HG02938 (cell line): ENCODE data around the gene SRCAP.

ENCODE experiments used
- ATAC-seq: cut with Tn5 transposase; IDR thresholded peaks from one replicate; pipeline ENCODE4 v1.9.1; 2021; ENCODE audit warnings: mild to moderate bottlenecking, moderate library complexity; ENCODE audit not compliant: unreplicated experiment

Gene SRCAP

DNA sequence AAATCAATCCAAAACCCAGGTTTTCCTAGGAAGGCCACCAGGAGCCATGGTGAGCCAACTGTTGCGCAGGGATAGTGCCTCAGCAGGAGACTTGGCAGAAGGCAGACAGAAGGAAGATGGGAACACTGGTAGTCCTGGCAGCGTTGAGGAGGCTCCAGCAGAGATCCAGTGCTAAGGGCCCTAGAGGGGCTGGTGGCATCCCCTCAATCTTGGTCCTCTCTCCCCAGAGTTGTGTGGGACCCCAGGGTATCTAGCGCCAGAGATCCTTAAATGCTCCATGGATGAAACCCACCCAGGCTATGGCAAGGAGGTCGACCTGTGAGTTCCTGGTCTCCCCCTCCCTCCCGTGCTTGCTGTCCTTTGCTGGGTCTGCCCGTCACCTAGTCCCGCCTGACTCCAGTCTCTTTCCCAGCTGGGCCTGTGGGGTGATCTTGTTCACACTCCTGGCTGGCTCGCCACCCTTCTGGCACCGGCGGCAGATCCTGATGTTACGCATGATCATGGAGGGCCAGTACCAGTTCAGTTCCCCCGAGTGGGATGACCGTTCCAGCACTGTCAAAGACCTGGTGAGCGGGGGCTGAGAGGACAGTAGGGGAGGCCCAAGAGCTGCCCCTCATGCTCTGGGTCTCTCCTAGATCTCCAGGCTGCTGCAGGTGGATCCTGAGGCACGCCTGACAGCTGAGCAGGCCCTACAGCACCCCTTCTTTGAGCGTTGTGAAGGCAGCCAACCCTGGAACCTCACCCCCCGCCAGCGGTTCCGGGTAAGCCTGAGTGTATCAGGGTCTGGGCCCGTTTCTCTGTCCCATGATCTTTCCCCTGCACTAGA is 57.2 kb downstream of the SRCAP start:
- ATAC-seq: no peak

GRCh38 chr16:30756781-30757100 is 57.8 kb downstream of the SRCAP start:
- ATAC-seq: no peak

DNA sequence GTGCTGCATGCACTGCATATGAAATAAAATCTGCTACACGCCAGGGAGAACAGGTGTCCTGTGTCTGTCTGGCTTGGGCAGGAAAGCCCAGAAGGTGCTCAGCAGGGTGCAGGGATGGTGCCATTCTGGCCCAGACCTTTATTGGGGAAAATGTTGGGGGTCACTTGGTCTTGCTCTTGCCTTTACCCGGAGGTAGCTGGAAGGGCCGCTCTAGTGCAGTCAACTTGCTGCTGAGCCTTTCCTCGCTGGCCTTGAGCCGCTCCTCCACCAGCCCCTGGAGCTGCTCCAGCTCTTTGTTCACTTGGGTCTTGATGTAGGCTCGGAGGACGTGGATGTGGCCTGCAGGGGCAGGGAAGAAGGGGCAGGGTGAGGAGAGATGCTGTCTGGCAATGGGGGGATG is 58.3 kb downstream of the SRCAP start:
- ATAC-seq: no peak

GRCh38 chr16:30758988-30759491 is 60.1 kb downstream of the SRCAP start:
- no peak for ATAC-seq

DNA sequence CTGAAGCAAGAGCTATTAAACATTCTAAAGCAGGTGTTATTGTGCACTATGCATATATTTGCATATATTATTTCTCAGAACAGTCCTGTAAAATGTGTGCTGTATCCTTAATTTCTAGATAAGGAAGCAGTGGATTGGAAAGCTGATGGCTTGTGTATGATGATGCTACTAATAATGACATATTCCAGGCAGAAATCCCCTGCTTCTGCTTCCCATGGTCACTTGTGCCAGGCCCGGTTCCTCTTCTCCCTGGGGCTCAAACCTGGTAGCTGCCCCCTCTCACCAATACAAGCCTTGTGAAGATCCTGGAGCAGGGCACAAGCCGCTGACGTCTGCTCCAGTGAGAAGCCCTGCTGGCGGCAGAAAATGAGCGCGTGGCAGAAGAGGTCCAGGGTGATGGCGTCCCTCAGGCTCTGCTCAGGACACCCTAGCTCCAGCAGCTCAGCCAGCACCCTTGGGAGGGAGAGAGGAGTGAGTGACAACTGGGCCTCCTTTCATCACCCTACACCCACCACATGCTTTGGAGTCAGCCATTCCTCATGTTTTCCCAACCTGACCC is 61.1 kb downstream of the SRCAP start:
- ATAC-seq: no peak

GRCh38 chr16:30760577-30761426 is 61.8 kb downstream of the SRCAP start:
- no peak for ATAC-seq

- peak; percentile 26 for ATAC-seq
These were observed 62.5 kb downstream of the SRCAP start for GRCh38 chr16:30761427-30761927.

GRCh38 chr16:30761928-30762902 is 63.2 kb downstream of the SRCAP start, which contains the start of the genes CFAP119 and RNF40:
TSS of gene CFAP119 (minus strand) at chr16:30762062. CDS start at chr16:30761748, 314 bp downstream.
TSS of gene RNF40 (plus strand) at chr16:30762322. CDS start at chr16:30762546, 224 bp downstream.
- ATAC-seq: peak; percentile 87

DNA sequence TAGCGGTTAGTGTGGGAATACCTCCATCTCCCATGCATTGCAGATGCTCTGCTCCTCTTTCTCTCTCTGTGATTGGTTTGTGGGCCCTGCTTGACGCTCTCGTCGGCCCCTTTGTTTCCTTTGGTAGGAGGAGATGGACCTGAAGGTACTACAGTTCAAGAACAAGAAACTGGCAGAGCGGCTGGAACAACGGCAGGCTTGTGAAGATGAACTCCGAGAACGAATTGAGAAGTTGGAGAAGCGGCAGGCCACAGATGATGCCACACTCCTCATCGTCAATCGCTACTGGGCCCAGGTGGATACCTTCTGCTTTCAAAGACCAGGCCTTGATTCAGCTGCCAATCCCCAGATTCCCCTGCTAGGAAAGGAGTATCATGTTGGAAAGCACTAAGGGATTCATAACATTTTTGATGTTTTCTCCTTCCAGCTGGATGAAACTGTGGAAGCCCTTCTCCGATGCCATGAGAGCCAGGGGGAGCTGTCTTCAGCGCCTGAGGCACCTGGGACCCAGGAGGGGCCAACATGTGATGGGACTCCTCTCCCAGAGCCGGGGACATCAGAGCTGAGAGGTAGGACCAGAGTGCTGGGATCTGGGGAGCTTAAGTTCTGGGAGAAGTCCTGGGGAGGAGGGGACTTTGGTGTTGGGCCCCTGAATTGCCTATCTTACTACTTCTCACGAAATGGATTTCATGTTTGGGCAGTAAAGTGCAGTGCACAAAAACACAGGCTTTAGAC is 64.2 kb downstream of the SRCAP start:
- ATAC-seq: no peak

GRCh38 chr16:30764086-30764485 is 65.1 kb downstream of the SRCAP start:
- no peak for ATAC-seq

DNA sequence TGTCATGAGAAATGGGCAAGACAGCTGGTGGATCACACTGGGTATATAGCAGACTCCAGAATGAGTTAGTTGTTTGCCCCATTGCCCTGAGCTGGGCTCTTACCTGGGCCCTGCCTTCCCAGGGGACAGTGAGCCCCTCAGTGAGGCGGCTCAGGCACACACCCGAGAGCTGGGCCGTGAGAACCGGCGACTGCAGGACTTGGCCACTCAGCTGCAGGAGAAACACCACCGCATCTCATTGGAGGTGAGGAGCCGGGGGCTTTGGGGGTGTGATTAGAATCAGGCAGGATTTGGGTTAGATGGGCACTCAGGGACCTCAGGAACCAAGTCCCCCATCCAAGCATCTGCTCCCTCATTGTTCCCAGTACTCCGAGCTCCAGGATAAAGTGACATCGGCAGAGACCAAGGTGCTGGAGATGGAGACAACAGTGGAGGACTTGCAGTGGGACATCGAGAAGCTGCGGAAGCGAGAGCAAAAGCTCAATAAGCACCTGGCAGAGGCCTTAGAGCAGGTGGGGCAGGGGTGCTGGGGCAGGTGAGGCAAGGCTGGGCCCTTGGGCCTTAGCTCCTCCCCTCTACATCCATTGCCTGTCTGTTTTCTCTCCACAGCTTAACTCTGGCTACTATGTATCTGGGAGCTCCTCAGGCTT is 66.0 kb downstream of the SRCAP start:
- no peak for ATAC-seq

GRCh38 chr16:30766206-30766932 is 67.4 kb downstream of the SRCAP start:
- no peak for ATAC-seq

DNA sequence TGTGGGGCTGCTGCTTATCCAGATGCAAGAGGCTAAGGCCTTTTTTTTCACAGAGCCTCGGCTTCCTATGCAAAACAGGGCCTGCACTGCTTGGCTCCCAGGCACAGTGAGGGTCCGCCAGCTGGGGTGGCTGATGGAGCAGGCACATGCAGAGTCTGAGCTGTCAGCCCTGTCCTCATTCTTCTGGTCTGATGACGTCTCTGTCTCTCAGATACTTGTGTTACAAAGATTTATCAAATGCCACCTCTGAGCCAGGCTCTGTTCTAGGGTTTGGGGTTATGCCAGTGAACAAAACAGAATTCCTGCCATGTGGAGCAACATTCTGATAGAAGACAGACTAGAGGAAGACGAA is 67.9 kb downstream of the SRCAP start:
- ATAC-seq: no peak

DNA sequence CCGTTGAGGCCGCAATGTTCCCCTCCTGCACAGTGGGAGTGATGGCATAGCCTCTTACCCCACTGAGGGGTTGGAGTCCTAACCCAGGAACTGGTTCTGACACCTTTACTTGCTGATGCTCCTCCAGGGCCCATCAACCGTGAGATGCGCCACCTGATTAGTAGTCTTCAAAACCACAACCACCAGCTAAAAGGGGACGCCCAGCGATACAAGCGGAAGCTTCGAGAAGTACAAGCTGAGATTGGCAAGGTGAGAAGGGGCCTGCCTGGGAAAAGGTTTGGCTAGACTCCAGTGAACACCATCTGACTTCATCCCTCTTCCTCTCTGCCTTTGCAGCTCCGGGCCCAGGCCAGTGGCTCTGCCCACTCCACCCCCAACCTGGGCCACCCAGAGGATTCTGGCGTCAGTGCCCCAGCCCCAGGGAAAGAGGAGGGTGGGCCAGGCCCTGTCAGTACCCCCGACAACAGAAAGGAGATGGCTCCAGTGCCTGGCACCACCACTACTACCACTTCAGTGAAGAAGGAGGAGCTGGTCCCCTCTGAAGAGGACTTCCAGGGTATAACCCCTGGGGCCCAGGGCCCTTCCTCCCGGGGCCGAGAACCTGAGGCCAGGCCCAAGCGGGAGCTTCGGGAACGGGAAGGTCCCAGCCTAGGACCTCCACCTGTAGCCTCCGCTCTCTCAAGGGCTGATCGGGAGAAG is 68.9 kb downstream of the SRCAP start:
- ATAC-seq: no peak

DNA sequence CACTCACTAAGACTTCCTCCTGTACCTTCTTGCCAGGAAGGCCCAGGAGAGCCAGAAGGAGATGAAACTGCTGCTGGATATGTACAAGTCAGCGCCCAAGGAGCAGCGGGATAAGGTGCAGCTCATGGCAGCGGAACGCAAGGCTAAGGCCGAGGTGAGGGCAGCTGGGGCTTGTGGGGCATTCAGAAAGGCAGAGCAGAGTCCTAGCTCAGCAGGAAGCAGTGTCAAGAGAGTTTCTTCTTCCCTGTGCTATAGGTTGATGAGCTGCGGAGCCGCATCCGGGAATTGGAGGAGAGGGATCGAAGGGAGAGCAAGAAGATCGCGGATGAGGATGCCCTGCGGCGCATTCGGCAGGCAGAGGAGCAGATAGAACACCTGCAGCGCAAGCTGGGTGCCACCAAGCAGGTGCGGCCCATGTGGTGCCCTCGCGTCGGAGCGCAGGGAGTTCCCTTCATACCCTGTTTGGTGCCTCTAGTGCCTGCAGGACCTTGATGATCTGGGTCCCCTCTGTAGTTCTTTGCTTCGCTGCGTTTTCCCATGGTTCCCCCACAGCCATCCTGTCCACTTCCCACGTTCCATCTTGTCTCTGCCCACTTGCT is 69.7 kb downstream of the SRCAP start:
- ATAC-seq: no peak

DNA sequence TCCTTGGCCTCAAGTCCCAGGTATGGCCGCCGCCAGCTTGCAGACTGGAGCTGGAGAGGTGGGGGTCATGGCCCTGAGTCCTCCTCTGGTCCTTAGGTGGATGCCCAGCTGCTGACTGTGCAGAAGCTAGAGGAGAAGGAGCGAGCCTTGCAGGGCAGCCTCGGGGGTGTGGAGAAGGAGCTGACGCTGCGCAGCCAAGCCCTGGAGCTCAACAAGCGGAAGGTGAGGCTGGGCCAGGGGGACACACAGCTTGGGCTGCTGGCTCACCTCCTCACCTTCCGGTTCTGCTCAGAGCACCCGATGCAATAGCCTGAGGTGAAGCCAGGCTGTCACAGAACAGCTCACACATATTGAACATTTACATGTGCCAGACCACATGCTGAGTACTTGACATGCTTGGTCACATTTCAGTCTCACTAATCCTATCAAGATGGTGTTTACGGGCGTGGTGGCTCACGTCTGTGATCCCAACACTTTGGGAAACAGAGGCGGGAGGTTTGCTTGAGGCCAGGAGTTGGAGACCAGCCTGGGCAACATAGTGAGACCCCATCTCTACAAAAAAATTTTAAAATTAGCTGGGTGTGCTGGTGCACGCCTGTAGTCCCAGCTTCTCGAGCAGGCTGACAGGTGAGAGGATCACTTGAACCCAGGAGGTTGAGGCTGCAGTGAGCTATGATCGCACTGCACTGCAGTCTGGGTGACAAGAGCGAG is 70.6 kb downstream of the SRCAP start:
- no peak for ATAC-seq

- no peak for ATAC-seq
These were observed 72.8 kb downstream of the SRCAP start for GRCh38 chr16:30771726-30772125.
